Osteoblast (primary cell): ENCODE results near the gene CRB1. TPM values are rescaled to one million over a fixed set of nuclear protein-coding genes. Genes with fewer than 3 reads are reported as not detected.

Experiments used
- DNase-seq: peaks from one replicate; pipeline ENCODE4 v3.0.0; 2011; ENCODE audit warnings: low spot score, mixed read lengths; ENCODE audit not compliant: insufficient read length; ENCODE audit errors: missing footprints
- H2AFZ ChIP-seq: 2 replicates; pipeline ENCODE4 v1.6.0; 2011; ENCODE audit warnings: mild to moderate bottlenecking, low read length
- H3K27ac ChIP-seq: 2 replicates; pipeline ENCODE4 v1.5.1; 2011; ENCODE audit warnings: mild to moderate bottlenecking, low read depth, low read length, moderate library complexity
- H3K27me3 ChIP-seq: 2 replicates; pipeline ENCODE4 v1.6.0; 2012; ENCODE audit warnings: mild to moderate bottlenecking, control low read depth, inconsistent platforms, low read length, moderate library complexity; ENCODE audit not compliant: insufficient read depth
- H3K36me3 ChIP-seq: 2 replicates; pipeline ENCODE4 v1.5.1; 2011; ENCODE audit warnings: mild to moderate bottlenecking, low read length, control low read depth, moderate library complexity; ENCODE audit not compliant: insufficient read depth
- H3K4me1 ChIP-seq: 2 replicates; pipeline ENCODE4 v1.5.1; 2011; ENCODE audit warnings: mild to moderate bottlenecking, low read length, control low read depth, moderate library complexity; ENCODE audit not compliant: insufficient read depth
- H3K4me2 ChIP-seq: 2 replicates; pipeline ENCODE4 v1.6.0; 2011; ENCODE audit warnings: mild to moderate bottlenecking, low read length; ENCODE audit not compliant: insufficient read depth
- H3K4me3 ChIP-seq: fragments of 200-600 bp; sonication (generic); 3 replicates; pipeline ENCODE4 v1.5.1; 2012; ENCODE audit warnings: mild to moderate bottlenecking, low read length, inconsistent platforms; ENCODE audit not compliant: insufficient read depth
- H3K79me2 ChIP-seq: 2 replicates; pipeline ENCODE4 v1.6.0; 2012; ENCODE audit warnings: mild to moderate bottlenecking, low read length, control low read depth, inconsistent platforms; ENCODE audit not compliant: insufficient read depth
- H3K9me3 ChIP-seq: 2 replicates; pipeline ENCODE4 v1.5.1; 2011; ENCODE audit warnings: low read depth, low read length, control low read depth
- H4K20me1 ChIP-seq: 2 replicates; pipeline ENCODE4 v1.6.0; 2012; ENCODE audit warnings: mild to moderate bottlenecking, low read length, control low read depth; ENCODE audit not compliant: insufficient read depth
- CTCF ChIP-seq: IDR thresholded peaks from 2 replicates; pipeline ENCODE4 v1.5.1; 2011; ENCODE audit warnings: mild to moderate bottlenecking, low read depth, low read length, moderate library complexity; ENCODE audit errors: extremely low read depth
- total RNA-seq: library from RNA; depleted of rRNA; stranded (reverse); fragments of >200 nt; gene quantifications from 2 replicates; pipeline ENCODE4 v1.2.3, GENCODE V29; 2012

Gene CRB1
- total RNA-seq, 1 donor, result not detected

- H3K27me3 ChIP-seq, result no peaks in the 10 kb centered on the region
Measured at GRCh38 chr1:197424380-197424779, 156.3 kb downstream of the CRB1 start.

DNA sequence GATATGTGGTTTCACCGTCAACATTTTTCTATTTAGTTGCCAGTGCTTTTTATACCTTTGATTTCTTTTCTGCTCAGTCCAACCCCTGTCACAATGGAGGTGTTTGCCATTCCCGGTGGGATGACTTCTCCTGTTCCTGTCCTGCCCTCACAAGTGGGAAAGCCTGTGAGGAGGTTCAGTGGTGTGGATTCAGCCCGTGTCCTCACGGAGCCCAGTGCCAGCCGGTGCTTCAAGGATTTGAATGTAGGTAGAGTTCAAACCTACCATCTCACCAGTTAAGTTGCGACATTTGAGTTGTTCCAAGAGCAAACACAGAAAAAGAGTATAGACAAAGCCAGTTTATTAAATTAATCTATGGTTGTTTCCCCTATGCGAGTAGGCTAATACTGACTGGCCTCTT, 161.3 kb downstream of the CRB1 start:
- H4K20me1 ChIP-seq, result no peaks in the 10 kb centered on the region
- no peaks in the 10 kb centered on the region for H3K9me3 ChIP-seq
- H3K4me2 ChIP-seq, result no peak overlapping the region
- H3K27me3 ChIP-seq, result no peaks in the 10 kb centered on the region
- H3K4me1 ChIP-seq, result no peaks in the 10 kb centered on the region
- no peak for DNase-seq
- no peaks in the 10 kb centered on the region for H3K79me2 ChIP-seq
- no peak for TF ChIP-seq CTCF
- H3K36me3 ChIP-seq, result no peaks in the 10 kb centered on the region
- H3K27ac ChIP-seq, result no peak overlapping the region
- H3K4me3 ChIP-seq, result no peak overlapping the region
- no peak overlapping the region for H2AFZ ChIP-seq

More at GRCh38 chr1:197424380-197424779, 156.3 kb downstream of the CRB1 start:
- Histone ChIP-seq H3K79me2 (no peaks in the 10 kb centered on the region), H4K20me1 (no peaks in the 10 kb centered on the region), H3K36me3 (no peaks in the 10 kb centered on the region), H3K27ac (no peak overlapping the region), H3K9me3 (no peaks in the 10 kb centered on the region), H3K4me2 (no peak overlapping the region), H2AFZ (no peak overlapping the region), H3K4me3 (no peak overlapping the region), H3K4me1 (no peaks in the 10 kb centered on the region)
- no peak for DNase-seq
- TF ChIP-seq CTCF, result no peak

DNA sequence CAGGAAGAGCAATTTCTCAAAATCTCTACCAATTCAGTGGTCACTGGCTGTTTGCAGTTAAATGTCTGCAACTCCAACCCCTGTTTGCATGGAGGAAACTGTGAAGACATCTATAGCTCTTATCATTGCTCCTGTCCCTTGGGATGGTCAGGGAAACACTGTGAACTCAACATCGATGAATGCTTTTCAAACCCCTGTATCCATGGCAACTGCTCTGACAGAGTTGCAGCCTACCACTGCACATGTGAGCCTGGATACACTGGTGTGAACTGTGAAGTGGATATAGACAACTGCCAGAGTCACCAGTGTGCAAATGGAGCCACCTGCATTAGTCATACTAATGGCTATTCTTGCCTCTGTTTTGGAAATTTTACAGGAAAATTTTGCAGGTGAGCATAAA, 167.2 kb downstream of the CRB1 start:
- DNase-seq, result no peak
- H3K36me3 ChIP-seq, result no peaks in the 10 kb centered on the region
- no peak overlapping the region for H3K4me3 ChIP-seq

DNA sequence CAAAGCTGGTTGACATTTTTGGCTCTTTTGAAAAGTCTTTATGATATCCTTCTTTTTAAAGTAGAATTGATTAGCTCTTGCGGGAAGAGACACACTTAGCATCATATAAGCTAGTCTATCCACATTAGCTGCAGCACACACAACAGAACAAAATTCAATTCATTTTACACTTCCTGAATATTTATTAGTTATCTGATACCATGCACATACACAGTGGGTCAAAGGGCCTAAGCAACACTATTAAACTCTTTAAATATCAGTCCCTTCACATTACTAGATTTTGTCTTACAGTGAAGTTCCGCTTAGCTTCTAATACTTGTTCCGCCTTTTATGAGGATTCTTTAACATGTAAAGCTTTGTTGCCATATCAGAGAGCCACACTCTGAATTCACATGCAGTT, 169.5 kb downstream of the CRB1 start:
- H3K36me3 ChIP-seq, result no peaks in the 10 kb centered on the region
- H3K9me3 ChIP-seq, result no peaks in the 10 kb centered on the region
- DNase-seq, result no peak
- peaks cover 3% of the 10 kb centered on the region for H3K27me3 ChIP-seq
- H4K20me1 ChIP-seq, result no peaks in the 10 kb centered on the region
- H3K4me3 ChIP-seq, result no peak overlapping the region
- no peaks in the 10 kb centered on the region for H3K79me2 ChIP-seq
- no peaks in the 10 kb centered on the region for H3K4me1 ChIP-seq
- H3K4me2 ChIP-seq, result no peak overlapping the region
- H3K27ac ChIP-seq, result no peak overlapping the region
- no peak overlapping the region for H2AFZ ChIP-seq
- no peak for TF ChIP-seq CTCF

More for the DNA sequence above, 167.2 kb downstream of the CRB1 start:
- TF ChIP-seq CTCF, result no peak
- Histone ChIP-seq H3K9me3 (no peaks in the 10 kb centered on the region), H3K79me2 (no peaks in the 10 kb centered on the region), H3K4me2 (no peak overlapping the region), H3K27me3 (peaks cover 3% of the 10 kb centered on the region), H2AFZ (no peak overlapping the region), H3K27ac (no peak overlapping the region), H4K20me1 (no peaks in the 10 kb centered on the region), H3K4me1 (no peaks in the 10 kb centered on the region)
